Activated CD4-positive, alpha-beta T cell treated with anti-CD3 and anti-CD28 coated beads, Interleukin-2, amount 50 U/mL, for 4 hours (primary cell): ENCODE results near the gene PLXNA1.

Experiments
- DNase-seq, 2 experiments: peaks; one replicate each; pipeline ENCODE4 v3.0.0-alpha.2; 2020

PLXNA1 gene

DNA sequence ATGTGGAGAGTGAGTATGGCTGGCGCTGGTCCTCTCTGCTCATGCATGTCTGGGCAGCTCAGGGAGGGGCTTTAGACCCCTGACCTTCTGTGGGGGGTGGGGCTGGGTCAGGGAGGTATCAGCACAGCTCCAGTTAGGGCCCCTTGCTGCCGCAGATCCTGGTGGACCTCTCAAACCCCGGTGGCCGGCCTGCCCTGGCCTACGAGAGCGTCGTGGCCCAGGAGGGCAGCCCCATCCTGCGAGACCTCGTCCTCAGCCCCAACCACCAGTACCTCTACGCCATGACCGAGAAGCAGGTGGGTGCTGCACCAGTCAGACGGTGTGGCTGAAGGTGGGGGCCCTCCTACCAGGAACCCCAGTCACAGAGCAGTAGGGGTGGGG, 20.2 kb downstream of the PLXNA1 start:
- DNase-seq, result no peak

GRCh38 chr3:127003601-127004280, 20.8 kb downstream of the PLXNA1 start:
- DNase-seq, result no peak

DNA sequence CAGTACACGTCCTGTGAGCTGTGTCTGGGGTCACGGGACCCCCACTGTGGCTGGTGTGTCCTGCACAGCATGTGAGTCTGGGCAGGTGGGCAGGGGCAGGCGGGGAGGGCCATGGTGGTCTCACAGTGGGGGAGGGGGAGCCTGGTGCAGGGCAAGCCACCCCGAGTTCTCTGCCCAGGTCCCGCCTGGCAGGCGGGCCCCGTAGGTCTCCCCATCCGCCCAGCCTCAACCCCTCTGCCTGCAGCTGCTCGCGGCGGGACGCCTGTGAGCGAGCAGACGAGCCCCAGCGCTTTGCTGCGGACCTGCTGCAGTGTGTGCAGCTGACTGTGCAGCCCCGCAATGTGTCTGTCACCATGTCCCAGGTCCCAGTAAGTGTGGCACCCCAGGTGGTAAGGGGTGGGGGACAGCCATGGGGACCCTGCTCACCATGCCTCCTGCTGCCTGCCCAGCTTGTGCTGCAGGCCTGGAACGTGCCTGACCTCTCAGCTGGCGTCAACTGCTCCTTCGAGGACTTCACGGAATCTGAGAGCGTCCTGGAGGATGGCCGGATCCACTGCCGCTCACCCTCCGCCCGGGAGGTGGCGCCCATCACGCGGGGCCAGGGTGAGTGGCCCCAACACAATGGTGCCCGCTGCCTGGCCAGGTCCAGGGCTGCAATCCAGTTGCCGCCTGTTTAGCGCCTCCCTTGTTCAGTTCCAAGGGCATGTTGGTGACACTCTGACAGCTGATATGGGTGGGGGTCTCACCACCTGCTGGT, 21.9 kb downstream of the PLXNA1 start:
- DNase-seq, result no peak

- DNase-seq, result no peak
These were observed 23.1 kb downstream of the PLXNA1 start for GRCh38 chr3:127005864-127006500.

GRCh38 chr3:127006781-127007436, 24.0 kb downstream of the PLXNA1 start:
- DNase-seq, result no peak

DNA sequence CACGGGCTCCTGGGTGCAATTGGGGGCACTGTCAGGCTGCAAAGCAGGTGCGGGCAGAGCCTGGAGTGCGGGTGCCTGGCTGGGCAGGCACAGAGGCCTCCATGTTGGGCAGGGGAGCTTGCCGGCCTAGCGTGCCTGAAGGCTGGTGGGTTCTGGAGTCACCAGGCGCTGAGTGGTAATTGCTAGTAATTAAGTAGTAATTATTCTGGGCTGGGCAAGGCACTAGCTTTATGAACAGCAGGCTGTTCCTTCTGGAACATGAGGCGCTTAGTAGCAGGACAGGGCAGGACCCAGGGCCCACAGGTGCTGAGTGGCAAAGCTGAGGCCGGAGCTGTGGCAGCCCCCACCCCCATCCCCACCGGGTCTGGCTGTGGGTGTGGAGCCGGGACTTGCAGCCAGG, 25.3 kb downstream of the PLXNA1 start:
- no peak for DNase-seq

DNA sequence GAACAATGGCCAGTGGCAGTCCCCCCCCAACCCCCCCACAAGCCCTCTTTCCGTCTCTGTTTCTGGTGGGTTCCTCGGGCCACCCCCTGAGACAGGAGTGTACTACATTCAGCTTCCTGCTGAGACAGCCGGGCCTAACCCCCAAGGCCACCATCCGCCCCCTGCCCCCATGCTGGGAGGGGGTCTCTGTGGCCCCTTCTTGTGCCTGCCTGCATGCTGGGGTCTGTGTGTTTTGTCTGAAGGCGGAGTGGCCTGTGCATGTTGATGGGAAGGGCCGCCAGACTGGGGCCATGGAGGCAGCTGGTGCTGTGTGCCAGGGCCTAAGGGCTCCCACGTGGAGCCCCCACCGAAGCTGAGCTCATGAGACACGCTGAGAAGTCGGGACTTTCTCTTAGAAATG, 26.6 kb downstream of the PLXNA1 start:
- no peak for DNase-seq

- DNase-seq, result no peak
These were observed 28.5 kb downstream of the PLXNA1 start for GRCh38 chr3:127011270-127011992.

DNA sequence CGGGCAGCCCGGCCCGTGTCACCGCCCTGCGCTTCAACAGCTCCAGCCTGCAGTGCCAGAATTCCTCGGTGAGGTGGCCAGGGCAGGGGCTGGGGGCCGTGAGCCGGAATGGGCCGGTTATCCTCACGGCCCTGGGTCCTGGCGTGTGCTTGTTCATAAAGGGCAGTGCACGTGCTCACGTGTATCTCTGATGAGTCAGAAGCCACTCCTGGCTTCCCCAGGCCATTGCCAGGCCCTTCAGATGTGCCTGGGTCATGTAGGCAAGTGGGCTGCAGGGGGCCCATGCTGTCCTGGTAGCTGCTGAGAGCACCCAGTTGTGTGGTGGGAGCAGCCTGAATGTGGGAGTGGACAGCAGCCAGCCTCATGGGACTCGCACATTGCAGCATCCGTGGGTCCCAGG, 29.2 kb downstream of the PLXNA1 start:
- no peak for DNase-seq

GRCh38 chr3:127013181-127013580, 30.3 kb downstream of the PLXNA1 start:
- DNase-seq, result no peak

- DNase-seq, result no peak
These were observed 31.0 kb downstream of the PLXNA1 start for GRCh38 chr3:127013758-127014535.

- no peak for DNase-seq
These were observed 31.8 kb downstream of the PLXNA1 start for GRCh38 chr3:127014536-127015281.

- DNase-seq, result no peak
These were observed 32.5 kb downstream of the PLXNA1 start for GRCh38 chr3:127015282-127016042.

- no peak for DNase-seq
These were observed 33.1 kb downstream of the PLXNA1 start for GRCh38 chr3:127016043-127016343.

- DNase-seq, result no peak
These were observed 33.5 kb downstream of the PLXNA1 start for GRCh38 chr3:127016461-127016860.

DNA sequence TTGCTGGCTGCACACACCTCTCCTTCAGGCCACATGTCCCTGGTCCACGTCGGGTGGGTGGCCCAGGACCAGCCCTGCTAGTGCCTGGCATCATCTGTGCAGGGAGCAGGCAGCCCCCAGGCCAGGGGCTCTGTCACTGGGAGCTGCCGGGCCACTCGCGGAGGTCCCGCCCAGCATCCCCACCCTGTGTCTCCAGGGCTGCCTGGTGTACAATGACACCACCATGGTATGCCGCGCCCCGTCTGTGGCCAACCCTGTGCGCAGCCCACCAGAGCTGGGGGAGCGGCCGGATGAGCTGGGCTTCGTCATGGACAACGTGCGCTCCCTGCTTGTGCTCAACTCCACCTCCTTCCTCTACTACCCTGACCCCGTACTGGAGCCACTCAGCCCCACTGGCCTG, 34.3 kb downstream of the PLXNA1 start:
- no peak for DNase-seq

DNA sequence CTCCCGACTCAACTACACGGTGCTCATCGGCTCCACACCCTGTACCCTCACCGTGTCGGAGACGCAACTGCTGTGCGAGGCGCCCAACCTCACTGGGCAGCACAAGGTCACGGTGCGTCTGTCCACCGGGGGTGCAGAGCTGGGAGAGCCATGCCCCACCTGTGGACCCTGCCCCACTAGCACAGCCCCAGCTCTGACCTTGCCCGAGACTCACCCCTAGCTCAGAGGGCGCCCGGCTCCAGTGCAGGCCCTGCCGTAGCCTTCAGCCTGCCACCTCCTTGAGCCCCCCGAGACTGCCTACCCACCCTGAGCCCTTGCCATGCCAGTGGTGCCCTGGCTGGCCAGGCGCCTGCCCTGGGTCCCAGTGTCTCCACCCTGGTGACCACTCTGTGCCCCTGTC, 34.9 kb downstream of the PLXNA1 start:
- no peak for DNase-seq

- no peak for DNase-seq
These were observed 35.5 kb downstream of the PLXNA1 start for GRCh38 chr3:127018306-127018828.

GRCh38 chr3:127019449-127019848, 36.5 kb downstream of the PLXNA1 start:
- DNase-seq, result no peak

- no peak for DNase-seq
These were observed 37.6 kb downstream of the PLXNA1 start for GRCh38 chr3:127020543-127020942.

DNA sequence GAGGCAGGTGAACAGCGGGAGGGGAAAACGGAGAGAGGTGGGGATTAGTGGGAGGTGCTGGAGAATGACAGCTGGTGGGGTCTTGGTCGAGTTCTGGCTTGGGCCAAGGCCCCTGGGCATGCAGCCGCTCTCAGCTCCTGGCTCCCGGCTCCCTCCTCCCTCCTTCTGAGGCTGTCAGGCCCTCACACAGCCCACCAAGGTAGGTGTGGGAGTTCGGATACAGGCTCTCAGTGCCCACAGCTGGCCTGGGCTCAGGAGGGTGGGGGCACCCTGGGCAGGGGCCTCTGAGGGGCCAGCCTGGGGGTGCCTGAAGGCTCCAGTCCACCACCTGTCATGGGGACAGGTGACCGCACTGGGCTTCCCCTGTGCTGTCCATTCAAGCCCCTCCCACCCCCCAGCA, 39.9 kb downstream of the PLXNA1 start:
- DNase-seq, result no peak
